Measurements from ENCODE around the gene CNOT1. TPM values are rescaled to one million over a fixed set of nuclear protein-coding genes. Genes with fewer than 3 reads are reported as not detected.
A peak's percentile ranks its signal among the peaks of the same experiment; 100 is the strongest.
"Not testable (repeated sequence)": the region's sequence is repeated elsewhere in the genome, so short reads cannot be mapped to it uniquely, and the experiment has no call there.

Gene CNOT1
- polyA plus RNA-seq, 1 donor = 92.5 TPM

GRCh38 chr16:58579587-58579986 is 50.0 kb downstream of the CNOT1 start:
- no peak for DNase-seq

- DNase-seq = no peak
These were observed 51.0 kb downstream of the CNOT1 start for GRCh38 chr16:58578642-58579041.

GRCh38 chr16:58577141-58577540 is 52.5 kb downstream of the CNOT1 start:
- DNase-seq = no peak

- DNase-seq = no peak
These were observed 54.7 kb downstream of the CNOT1 start for GRCh38 chr16:58574895-58575294.

GRCh38 chr16:58565697-58566096 is 63.9 kb downstream of the CNOT1 start:
- DNase-seq = not testable (repeated sequence)

- DNase-seq = no peak
These were observed 65.9 kb downstream of the CNOT1 start for GRCh38 chr16:58563775-58564174.

- DNase-seq = no peak
These were observed 66.4 kb downstream of the CNOT1 start for GRCh38 chr16:58563235-58563634.

- DNase-seq = no peak
These were observed 72.9 kb downstream of the CNOT1 start for GRCh38 chr16:58556678-58557077.

GRCh38 chr16:58551496-58551895 is 78.1 kb downstream of the CNOT1 start:
- peak; percentile 21 for DNase-seq

GRCh38 chr16:58548378-58548777 is 81.2 kb downstream of the CNOT1 start:
- DNase-seq = no peak

- DNase-seq = no peak
These were observed 85.9 kb downstream of the CNOT1 start for GRCh38 chr16:58543685-58544084.

- DNase-seq = no peak
These were observed 87.3 kb downstream of the CNOT1 start for GRCh38 chr16:58542291-58542690.

GRCh38 chr16:58541711-58542110 is 87.9 kb downstream of the CNOT1 start:
- DNase-seq = no peak

GRCh38 chr16:58537124-58537906 is 92.3 kb downstream of the CNOT1 start:
- no peak for DNase-seq

- DNase-seq = no peak
These were observed 93.3 kb downstream of the CNOT1 start for GRCh38 chr16:58536278-58536677.

- DNase-seq = no peak
These were observed 94.5 kb downstream of the CNOT1 start for GRCh38 chr16:58535100-58535499.

GRCh38 chr16:58533751-58534470 is 95.7 kb downstream of the CNOT1 start:
- no peak for DNase-seq

- DNase-seq = no peak
These were observed 97.2 kb downstream of the CNOT1 start for GRCh38 chr16:58532414-58532813.

GRCh38 chr16:58530179-58530578 is 99.4 kb downstream of the CNOT1 start:
- DNase-seq = no peak

- DNase-seq = no peak
These were observed 109.9 kb downstream of the CNOT1 start for GRCh38 chr16:58519707-58520106.

GRCh38 chr16:58518980-58519368 is 110.7 kb downstream of the CNOT1 start:
- DNase-seq = no peak

GRCh38 chr16:58518083-58518979 is 111.3 kb downstream of the CNOT1 start:
- no peak for DNase-seq

GRCh38 chr16:58516768-58517107 is 112.9 kb downstream of the CNOT1 start:
- DNase-seq = no peak
